Activated naive CD4-positive, alpha-beta T cell treated with anti-CD3 and anti-CD28 coated beads, Interleukin-2, amount 50 U/mL, for 16 hours (primary cell): ENCODE data around the gene RBKS.
"Not testable (repeated sequence)": the region's sequence is repeated elsewhere in the genome, so short reads cannot be mapped to it uniquely, and the experiment has no call there.

ENCODE experiments used
- DNase-seq: peaks from one replicate; pipeline ENCODE4 v3.0.0-alpha.2; 2020

RBKS gene

DNA sequence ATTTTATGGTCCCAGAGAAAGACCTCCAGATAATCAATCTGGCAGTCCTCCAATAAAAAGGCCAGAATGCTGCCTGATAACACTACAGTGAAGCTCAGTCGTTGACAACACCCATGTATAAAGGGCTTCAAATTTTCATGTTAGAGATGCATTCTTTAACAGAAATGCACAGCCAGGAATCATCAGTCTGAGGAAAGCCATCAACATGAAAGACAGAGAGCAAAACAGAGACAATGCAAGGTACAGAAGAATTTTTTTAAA is 14.1 kb upstream of the RBKS start:
- DNase-seq, result no peak

GRCh38 chr2:27903649-27904404 is 13.6 kb upstream of the RBKS start:
- no peak for DNase-seq

GRCh38 chr2:27903018-27903417 is 12.8 kb upstream of the RBKS start:
- DNase-seq, result no peak

DNA sequence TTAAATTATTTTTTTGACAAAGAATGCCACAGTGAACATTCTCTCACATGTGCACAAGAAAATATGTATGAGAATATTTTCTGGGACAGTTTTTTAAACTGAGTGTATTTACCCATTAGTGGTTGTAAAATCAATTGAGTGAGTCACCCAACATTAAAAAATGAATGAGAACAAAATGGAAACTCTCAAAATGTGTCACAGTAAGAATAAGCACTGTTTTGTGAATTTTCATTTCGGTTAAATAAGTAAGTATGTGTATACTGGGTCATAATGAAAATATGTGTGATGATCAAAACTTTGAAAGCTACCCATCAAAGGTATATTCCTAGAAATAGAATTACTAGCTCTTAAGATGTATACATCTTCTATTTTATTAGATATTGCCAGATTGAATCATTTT is 11.9 kb upstream of the RBKS start:
- DNase-seq, result no peak

GRCh38 chr2:27901234-27901633 is 11.0 kb upstream of the RBKS start:
- peak; percentile 39 for DNase-seq

DNA sequence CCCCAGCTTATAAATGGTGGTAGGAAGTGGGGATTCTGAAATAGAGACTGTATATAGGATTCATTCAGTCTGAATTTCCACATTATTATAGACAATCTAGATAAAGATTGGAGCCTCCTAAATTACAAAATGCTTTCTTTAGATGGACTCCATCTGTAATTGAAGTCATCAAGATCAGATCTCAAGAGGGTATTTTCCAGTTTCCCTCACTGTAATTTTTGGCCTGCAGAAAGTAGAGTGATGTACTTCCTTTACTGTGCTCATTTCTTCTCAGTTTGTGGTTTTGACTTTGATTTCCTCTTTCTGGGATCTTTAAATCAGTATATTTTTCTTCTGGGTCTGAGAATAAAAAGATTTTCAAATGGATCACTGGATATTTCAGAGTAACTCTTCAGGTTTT is 7.5 kb upstream of the RBKS start:
- no peak for DNase-seq

- DNase-seq, result no peak
These were observed 2.8 kb upstream of the RBKS start for GRCh38 chr2:27893006-27893405.

GRCh38 chr2:27891673-27892105 is 1.5 kb upstream of the RBKS start:
- no peak for DNase-seq

DNA sequence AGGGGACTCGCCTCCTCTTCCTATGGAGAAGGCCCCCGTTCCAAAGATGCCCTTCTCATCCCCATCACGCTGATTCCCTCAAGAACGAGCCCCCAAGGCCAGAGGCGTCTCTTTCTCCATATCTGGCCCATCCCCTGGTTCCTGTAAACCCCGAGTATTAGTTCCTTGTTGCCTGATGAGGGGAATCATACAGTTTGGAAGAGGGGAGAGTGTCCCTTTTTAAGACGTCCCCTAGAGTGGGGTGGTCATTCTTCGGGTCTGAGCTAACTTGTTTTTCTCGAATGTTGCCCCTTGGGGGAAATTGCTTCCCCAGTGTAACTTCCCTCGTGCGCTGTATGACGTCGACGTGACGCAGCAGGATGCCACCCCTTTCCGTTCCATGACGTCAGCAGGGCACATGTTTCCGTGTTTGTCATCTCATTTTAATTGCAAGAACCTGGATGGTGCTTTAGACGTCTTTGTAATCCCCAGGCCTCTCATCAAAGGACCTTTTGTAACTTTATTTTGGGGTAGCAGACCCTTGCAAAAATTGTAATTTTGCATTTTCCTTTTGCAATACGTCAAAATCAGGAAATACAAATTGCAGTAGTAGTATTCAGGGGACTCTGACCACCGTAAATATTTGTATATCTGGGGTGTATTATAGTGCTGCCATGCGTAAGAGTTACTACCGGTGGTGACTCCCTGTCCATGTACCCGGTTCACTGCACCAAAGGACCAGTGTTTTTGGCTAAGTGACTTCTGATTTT is 911 bp upstream of the RBKS start:
- peak; percentile 77 for DNase-seq

GRCh38 chr2:27889774-27890145 is 427 bp downstream of the RBKS start:
- DNase-seq, result no peak

DNA sequence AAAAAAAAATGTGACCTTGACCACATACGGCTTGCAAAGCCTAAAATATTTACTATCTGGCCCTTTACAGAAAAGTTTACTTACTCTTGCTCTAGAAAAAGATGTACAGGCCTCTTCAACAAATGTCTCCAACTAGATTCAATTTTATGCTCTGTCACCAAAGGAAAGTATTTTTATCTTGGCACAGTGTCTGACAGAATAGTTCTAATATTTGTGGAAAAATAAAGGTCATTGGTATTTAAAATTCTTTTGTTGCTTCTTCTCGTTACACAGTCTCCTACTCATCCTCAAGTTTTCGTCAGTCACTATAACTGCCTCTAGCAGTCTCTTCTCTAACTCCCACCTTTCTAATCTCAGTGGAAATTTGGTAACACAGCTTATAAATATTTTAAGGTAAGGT is 1.4 kb downstream of the RBKS start:
- DNase-seq, result no peak

GRCh38 chr2:27887830-27888229 is 2.4 kb downstream of the RBKS start:
- no peak for DNase-seq

GRCh38 chr2:27887111-27887510 is 3.1 kb downstream of the RBKS start:
- no peak for DNase-seq

DNA sequence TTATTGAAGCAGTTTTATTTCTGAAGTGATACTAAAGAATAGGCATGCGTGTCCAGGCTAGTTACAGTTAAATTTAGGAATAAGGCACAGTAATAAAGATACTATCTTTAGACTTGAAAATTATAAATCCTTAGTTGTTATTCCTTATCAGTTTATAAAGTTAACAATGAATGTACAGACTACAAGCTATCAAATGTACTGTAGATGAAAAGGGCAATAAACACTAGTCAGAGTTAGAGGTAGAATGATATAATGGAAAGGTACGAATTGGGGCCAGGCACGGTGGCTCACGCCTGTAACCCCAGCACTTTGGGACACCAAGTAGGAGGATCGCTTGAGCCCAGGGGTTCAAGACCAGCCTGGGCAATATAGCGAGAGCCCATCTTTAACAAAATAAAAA is 3.9 kb downstream of the RBKS start:
- no peak for DNase-seq

GRCh38 chr2:27885661-27886060 is 4.5 kb downstream of the RBKS start:
- no peak for DNase-seq

DNA sequence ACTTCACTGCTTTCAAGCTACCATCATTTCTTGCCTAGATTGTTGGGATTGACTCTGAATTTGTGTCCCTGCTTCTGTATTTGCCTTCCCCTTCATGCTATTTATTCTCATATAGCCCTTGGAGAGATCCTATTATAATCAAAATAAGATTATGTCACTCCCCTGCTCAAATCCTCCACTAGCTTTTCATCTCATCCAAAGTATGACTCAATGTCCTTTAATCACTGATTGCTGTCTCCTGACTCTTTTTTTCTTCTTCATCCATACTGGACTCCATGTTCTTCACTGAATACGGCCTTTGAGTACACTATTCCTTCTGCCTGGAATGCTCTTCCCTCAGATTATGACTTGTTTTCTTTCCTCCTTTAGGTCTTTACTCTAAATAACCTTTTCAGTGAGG is 5.0 kb downstream of the RBKS start:
- no peak for DNase-seq

- DNase-seq, result no peak
These were observed 5.6 kb downstream of the RBKS start for GRCh38 chr2:27884601-27885000.

DNA sequence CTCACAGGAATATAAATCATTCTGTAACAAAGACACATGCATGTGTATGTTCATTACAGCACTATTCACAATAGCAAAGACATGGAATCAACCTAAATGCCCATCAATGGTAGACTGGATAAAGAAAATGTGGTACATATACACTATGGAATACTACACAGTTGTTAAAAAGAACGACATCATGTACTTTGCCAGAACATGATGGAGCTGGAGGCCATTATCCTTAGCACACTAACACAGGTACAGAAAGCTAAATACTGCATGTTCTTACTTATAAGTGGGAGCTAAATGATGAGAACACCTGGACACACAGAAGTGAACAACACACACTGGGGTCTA is 7.6 kb downstream of the RBKS start:
- not testable (repeated sequence) for DNase-seq

DNA sequence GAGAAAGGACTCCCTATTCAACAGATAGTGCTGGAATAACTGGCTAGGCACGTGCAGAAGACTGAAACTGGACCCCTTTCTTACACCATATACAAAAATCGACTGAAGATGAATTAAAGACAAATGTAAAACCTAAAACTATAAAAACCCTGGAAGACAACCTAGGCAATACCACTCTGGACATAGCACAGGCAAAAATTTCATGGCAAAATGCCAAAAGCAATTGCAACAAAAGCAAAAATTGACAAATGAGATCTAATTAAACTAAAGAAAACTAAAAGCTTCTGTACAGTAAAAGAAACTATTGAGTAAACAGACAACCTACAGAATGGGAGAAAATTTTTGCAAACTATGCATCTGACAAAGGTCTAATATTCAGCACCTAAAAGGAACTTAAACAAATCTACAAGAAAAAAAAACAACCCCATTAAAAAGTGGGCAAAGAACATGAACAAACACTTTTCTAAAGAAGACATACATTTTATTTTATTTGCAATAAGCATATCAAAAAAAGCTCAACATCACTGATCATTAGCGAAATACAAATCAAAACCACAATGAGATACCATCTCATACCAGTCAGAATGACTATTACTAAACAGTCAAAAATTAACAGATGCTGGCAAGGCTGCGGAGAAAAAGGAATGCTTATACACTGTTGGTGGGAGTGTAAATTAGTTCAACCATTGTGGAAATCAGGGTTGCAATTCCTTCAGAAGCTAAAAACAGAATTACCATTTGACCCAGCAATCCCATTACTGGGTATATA is 8.2 kb downstream of the RBKS start:
- not testable (repeated sequence) for DNase-seq

DNA sequence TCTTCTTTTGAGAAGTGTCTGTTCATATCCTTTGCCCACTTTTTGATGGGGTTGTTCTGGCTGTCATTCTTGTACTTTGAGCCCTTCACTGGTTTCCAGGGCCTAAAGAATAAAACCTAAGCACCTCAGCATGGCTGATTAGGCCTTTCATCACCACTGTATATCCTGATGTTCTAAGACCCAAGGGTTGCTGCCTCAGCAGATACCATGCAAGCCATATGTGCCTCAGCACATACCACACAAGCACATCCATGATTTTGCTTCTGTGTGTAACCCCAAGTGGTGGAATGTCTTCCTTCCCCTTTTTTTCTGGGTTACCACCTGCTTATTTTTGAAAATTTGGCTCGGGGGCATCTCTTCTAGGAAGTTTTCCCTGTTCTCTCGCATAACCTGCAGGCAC is 11.4 kb downstream of the RBKS start:
- DNase-seq, result no peak

- DNase-seq, result no peak
These were observed 14.9 kb downstream of the RBKS start for GRCh38 chr2:27875089-27875881.

- DNase-seq, result no peak
These were observed 17.1 kb downstream of the RBKS start for GRCh38 chr2:27873091-27873490.

DNA sequence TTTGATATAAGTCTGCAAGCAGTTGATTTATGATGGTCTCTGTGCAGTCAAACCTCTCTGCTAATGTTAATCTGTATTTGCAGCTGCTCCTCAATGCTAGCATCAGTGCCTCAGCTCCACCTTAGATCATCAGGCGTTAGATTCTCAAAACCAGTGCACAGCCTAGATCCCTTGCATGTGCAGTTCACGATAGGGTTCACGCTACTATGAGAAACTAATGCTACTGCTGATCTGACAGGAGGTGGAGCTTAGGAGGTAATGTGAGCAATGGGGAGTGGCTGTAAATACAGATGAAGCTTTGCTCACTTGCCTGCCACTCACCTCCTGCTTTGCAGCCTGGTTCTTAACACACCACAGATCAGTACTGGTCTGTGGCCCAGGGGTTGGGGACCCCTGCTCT is 18.4 kb downstream of the RBKS start:
- no peak for DNase-seq
